T-helper 2 cell treated with Interferon-gamma antibody and Interleukin-4, amounts not matched to agents 5 μg/mL and 100 μg/mL, for 36 hours (primary cell): ENCODE data around the gene TADA2A.

ENCODE experiments used
- DNase-seq: peaks from one replicate; pipeline ENCODE4 v3.0.0; 2021; ENCODE audit warnings: low spot score
- H3K27ac Mint-ChIP-seq: one replicate; pipeline ENCODE4 v1.8.0; 2021; ENCODE audit warnings: mild to moderate bottlenecking, mixed read lengths
- H3K27me3 Mint-ChIP-seq: one replicate; pipeline ENCODE4 v1.8.0; 2021; ENCODE audit warnings: low read depth, mixed read lengths
- H3K36me3 Mint-ChIP-seq: one replicate; pipeline ENCODE4 v1.8.0; 2021; ENCODE audit warnings: low read depth, mixed read lengths
- H3K4me1 Mint-ChIP-seq: one replicate; pipeline ENCODE4 v1.8.0; 2021; ENCODE audit warnings: low read depth, mixed read lengths
- H3K4me3 Mint-ChIP-seq: one replicate; pipeline ENCODE4 v1.8.0; 2022; ENCODE audit warnings: mild to moderate bottlenecking, moderate library complexity, mixed read lengths
- H3K9me3 Mint-ChIP-seq: one replicate; pipeline ENCODE4 v1.8.0; 2021; ENCODE audit warnings: mixed read lengths

The TADA2A gene

GRCh38 chr17:37521821-37522220 is 115.1 kb downstream of the TADA2A start:
- Mint-ChIP-seq H3K4me3 (no peak overlapping the region), H3K9me3 (no peaks in the 10 kb centered on the region), H3K4me1 (peaks cover 10% of the 10 kb centered on the region), H3K36me3 (peaks cover 50% of the 10 kb centered on the region), H3K27ac (no peak overlapping the region), H3K27me3 (no peaks in the 10 kb centered on the region)
- DNase-seq, result no peak

DNA sequence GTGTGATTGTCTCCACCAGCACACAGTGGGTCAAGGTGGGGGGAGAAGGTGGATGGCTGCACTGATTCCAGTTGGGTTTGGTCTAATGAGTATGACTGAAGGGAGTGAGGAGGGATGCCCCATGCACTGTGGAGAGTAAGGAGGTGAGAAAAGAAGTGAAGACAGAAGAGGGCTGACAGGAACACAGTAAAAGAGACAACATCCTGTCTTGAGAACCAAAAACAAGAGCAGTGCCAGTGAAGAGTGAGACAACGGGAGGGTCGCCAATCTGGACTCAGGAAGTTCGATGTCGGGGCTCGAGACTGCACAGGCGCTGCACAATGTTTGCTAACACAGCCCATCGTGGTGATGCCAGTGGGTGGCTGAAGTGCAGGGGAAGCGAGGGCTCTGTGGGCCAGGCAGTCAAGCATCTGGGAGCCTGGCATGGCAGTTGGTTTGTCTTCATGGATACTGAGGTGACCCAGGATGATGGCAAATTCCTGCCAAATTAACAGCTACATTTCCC is 117.1 kb downstream of the TADA2A start:
- Mint-ChIP-seq H3K9me3 (no peaks in the 10 kb centered on the region), H3K27ac (peak overlapping the region; percentile 46), H3K27me3 (no peaks in the 10 kb centered on the region), H3K4me1 (peaks cover 10% of the 10 kb centered on the region), H3K4me3 (no peak overlapping the region), H3K36me3 (peaks cover 40% of the 10 kb centered on the region)
- DNase-seq, result no peak

DNA sequence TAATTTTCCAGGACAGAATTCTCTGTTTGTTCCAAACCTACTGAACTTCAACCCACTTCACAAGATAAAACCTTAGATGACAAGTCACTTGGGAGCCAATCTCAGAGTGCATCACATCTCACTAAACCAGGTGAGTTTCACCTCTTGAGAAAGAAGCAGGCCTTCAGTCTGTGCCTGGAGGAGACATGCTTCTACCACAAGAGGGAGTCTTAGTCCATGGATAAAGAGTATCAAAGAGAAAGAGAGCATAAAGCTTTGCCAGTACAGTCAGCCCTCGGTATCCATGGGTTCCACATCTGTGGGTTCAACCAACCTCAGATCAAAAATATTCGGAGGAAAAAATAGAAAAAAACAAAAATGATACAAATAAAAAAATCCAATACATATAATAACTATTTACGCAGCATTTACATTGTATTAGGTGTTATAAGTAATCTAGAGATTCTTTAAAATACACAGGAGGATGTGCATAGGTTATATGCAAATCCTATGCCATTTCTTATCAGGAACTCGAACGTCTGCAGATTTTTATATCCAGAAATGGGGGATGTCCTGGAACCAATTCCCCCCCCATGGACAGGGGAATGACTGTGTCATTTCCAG is 120.7 kb downstream of the TADA2A start:
- no peak overlapping the region for H3K4me3 Mint-ChIP-seq
- no peaks in the 10 kb centered on the region for H3K27me3 Mint-ChIP-seq
- H3K36me3 Mint-ChIP-seq, result peaks cover 44% of the 10 kb centered on the region
- H3K27ac Mint-ChIP-seq, result no peak overlapping the region
- H3K9me3 Mint-ChIP-seq, result no peaks in the 10 kb centered on the region
- no peak for DNase-seq
- H3K4me1 Mint-ChIP-seq, result peaks cover 3% of the 10 kb centered on the region
